GM19468 (cell line): ENCODE data around the gene COQ7.
A peak's percentile ranks its signal among the peaks of the same experiment; 100 is the strongest.

Experiments
- ATAC-seq: cut with Tn5 transposase; IDR thresholded peaks from one replicate; pipeline ENCODE4 v1.9.1; 2021; ENCODE audit warnings: mild to moderate bottlenecking, moderate library complexity, moderate number of reproducible peaks; ENCODE audit not compliant: unreplicated experiment; ENCODE audit errors: extremely low read depth

Gene COQ7

DNA sequence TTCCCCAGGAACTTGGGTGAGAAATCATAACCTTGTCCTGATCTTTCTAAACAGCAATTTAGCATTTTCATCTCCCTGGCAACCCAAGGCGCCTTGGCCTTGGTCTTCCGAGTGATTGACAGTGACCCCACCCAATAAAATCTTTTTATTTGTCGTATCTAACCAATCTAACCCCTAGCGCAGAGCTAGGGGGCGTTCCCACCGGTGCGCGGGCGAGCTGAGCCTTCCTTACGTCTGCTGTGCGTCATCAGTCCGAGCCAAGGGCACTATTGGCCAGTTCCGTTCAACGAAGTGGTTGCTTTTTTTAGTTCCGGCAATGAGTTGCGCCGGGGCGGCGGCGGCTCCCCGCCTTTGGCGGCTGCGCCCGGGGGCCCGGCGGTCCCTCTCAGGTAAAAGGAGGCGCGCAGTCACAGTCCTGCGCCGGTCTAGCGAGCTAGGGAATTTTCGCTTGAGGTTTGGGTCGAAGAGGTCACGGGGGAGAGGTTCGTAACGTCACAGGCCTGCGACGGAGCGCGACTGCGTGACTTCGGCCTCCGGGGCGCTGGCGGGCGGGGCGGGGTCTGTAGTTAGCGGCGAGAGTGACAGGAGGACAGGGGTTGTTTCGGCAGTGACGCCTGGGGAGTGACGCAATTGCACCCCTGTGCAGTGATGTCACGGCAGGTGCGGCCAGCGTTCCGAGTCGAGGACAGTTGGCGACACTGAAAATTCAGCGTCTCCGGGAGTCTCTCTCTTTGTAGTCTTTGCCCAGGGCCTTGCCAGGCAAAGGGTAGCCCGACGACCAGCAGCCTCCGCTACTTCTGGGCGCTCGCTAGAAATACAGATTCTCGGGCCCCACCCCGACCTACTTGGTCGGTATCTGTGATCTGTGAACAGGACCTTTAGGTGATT, at the start of gene COQ7:
TSS of gene COQ7 (plus strand) at position 266 of the 888 bp plus-strand sequence. CDS start at position 317, 51 bp downstream.
- ATAC-seq, result peak; percentile 85

DNA sequence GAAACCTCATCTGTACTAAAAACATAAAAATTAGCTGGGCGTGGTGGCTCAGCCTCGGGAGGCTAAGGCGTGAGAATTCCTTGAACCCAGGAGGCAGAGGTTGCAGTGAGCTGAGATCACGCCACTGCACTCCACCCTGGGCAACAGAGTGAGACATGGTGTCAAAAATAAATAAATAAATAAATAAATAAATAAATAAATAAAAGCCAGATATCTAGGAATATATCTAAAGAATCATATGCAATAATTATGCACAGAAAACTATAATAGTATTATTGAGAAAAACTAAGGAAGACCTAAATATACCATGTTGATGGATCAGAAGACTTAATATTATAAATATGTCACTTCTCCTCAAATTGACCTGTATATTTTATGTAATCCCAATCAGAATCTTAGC, 46.7 kb upstream of the COQ7 start:
- no peak for ATAC-seq

DNA sequence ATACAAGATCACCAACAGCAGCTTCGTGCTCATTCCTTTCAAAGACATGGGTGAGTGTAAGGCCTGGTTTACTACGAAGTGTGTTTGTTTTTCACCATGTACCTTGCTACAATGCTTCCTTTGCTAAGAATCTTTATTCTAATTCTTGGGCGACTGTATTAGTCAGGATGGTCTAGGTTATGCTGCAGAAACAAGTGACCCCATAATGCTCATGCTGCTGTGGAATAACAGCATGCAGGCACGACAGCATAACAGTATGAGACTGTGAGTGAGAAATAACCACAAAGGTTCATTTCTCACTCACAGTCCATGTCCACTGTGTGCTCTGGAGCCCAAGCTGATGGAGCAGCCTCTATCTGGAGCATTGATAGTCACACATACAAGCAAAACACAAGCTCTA, 45.7 kb upstream of the COQ7 start:
- no peak for ATAC-seq

DNA sequence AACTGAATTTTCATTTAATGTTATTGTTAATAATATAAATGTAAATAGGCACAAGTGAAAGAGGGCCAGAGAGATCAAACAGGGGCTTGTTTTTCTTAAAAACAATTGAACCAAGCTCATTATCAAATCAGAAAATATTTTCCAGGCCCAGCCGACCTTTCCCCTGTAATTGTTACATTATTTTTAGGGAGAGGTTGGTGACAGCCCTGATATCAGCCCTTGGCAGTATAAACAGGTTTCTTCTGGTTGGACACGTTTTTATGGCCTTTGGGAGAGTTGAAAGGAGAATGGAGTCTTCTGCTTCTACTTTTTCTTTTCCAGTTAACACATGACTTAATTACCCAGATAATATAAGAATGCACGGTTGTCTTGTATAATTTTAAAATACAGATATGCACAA, 40.0 kb upstream of the COQ7 start:
- ATAC-seq, result no peak

DNA sequence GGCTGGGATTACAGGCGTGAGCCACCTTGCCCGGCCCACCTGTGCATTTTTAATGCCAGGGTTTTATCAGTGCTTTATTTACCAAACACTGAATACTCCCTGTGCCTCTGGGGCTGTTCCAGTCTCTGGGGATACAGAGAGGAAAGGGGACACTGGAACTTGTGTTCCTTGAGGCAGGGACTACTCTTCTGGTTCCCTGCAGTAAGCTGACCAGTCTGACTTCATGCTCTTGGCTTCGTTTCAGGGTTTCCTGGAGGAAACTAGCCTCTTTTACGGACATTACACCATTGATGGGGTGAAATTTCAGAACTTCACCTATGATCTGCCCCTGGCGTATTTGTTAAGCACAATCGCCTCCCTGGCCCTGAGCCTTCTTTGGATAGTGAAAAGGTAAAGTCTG, 37.4 kb upstream of the COQ7 start:
- no peak for ATAC-seq

DNA sequence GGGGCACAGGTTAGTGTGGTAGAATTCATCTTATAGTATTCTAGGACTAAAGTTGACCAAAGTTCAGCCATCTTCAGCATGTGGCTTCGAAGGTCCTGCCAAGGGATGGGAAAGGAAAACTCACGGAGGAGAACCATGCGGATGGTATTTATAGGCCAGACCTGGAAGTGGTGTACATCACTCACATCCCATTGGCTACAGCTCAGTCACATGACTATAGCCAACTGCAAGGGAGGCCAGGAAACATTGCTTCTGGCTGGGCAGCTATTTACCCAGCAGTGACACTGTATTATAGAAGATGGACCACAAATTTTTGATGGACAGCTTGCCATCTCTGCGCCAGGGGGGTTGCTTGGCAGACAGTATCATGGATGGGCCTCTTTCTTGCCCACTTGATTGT, 35.7 kb upstream of the COQ7 start:
- ATAC-seq, result no peak

DNA sequence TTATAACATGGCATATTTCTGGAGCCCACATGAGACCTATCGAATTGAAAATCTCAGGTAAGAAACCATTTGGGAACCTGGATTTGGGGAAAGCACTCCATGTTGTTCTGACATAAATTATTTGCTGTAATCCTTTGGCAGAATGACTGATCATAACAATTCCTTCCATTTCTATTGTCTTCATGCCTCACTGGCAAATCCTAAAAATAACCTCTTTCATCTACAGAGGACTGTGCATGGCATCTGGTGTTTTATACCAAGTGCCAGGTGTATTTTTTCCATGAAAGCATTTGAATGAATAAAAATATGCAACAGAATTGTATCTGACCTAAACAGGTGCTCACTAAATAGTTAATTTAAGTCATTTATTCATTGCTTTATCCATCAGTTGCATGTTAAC, 33.7 kb upstream of the COQ7 start:
- no peak for ATAC-seq

DNA sequence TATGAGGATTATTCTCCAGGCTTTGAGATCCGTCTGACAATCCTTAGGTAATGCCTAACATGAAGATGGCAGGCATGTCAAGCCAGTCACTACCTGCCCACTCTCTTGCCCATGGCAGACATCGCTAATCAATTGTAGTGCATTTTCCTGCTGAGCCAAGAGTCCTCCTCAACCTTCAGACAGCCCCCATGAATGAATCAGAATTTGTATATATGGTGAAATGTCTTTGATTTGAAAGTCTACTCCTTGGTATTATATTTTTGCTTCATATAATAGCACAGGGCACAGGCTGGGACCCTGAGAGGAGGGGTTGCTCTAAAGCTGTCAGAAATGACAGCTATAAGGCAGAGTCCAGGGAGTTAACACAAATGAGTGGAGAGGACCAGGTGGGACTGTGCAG, 27.0 kb upstream of the COQ7 start:
- ATAC-seq, result no peak

DNA sequence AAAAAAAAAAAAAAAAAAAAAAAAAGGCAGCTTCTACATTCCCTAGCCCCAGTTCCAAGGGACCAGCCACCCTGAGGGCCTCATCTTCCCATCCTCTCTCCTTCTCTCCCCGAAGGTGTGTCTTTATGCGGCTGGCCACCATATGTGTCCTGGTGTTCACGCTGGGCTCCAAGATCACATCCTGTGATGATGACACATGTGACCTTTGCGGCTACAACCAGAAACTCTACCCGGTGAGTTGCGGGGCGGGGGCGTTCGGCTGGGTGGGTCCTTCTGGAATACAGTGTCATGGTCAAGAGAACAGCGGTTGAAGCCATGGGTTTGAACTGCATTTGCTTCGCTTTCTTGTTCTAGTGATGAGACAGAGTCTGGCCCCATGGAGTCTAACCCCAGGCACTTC, 22.6 kb upstream of the COQ7 start:
- no peak for ATAC-seq

DNA sequence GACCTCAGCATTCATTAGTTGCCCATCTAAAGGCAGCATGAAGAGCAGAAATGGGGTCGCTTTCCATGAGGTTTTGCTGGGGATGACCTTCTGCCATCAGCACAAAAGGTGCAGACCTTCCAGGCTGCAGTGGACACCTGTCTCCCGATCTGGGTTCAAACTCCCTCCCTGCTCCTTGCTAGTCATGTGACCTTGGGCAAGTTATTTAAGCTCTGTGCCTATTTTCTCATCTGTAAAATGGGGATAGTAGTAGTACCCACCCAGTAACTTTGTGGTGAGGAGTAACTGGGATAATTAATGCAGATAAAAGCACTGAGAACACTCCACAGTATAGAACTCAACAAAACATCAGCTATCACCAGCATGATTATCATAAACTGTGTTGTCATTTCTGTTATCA, 21.4 kb upstream of the COQ7 start:
- ATAC-seq, result no peak

DNA sequence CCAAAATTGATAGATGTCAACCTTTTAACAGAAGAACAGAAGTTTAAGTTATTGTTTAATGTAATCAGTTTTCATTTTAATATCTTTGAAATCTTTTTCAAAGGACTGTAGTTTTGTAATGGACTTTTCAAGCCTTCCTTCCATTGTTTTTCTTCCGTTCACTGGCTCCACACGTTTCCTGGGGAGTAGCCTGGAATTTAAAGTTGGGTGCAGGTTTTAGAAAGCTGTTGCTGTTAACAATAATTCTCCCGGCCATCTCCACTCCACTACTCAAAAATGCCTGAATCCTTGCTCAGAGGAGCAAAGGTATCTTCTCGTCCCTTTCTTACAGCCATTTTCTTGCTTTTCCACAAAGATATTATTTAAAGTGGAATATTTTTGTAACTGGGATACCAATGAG, 4.7 kb upstream of the COQ7 start:
- ATAC-seq, result no peak

DNA sequence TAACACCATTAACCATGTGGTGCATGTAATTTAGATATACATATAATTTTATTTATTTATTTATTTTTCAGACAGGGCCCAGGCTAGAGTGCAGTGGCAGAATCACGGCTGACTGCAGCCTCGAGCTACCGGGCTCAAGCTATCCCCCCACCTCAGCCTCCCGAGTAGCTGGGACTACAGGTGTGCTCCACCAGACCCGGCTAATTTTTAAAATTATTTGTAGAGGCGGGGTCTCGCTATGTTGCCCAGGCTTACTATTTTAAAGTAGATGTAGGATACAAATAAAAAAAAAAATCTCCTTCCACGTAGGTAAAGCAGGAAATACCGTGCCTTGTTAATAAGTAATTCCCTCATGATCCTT, 446 bp upstream of the COQ7 start:
- ATAC-seq, result no peak

DNA sequence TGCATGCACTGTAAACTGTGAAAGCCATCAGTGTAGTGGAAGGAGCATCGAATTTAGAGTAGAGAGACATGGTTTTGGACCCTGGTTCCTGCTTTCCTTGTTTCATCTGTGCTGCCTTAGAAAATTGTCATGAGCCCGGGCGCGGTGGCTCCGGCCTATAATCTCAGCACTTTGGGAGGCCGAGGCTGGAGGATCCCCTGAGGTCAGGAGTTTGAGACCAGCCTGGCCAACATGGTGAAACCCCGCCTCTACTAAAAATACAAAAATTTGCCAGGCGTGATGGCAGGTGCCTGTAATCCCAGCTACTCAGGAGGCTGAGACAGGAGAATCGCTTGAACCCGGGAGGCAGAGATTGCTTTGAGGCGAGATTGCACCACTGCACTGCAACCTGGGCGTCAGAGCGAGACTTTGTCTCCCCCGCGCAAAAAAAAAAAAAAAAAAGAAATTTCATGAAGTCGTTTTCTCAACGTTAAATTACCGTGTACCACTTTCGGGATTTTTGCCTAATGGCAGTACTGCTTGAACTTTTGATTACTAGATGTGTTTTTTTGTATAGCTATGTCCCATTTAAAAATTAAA, 912 bp downstream of the COQ7 start:
- ATAC-seq, result no peak

DNA sequence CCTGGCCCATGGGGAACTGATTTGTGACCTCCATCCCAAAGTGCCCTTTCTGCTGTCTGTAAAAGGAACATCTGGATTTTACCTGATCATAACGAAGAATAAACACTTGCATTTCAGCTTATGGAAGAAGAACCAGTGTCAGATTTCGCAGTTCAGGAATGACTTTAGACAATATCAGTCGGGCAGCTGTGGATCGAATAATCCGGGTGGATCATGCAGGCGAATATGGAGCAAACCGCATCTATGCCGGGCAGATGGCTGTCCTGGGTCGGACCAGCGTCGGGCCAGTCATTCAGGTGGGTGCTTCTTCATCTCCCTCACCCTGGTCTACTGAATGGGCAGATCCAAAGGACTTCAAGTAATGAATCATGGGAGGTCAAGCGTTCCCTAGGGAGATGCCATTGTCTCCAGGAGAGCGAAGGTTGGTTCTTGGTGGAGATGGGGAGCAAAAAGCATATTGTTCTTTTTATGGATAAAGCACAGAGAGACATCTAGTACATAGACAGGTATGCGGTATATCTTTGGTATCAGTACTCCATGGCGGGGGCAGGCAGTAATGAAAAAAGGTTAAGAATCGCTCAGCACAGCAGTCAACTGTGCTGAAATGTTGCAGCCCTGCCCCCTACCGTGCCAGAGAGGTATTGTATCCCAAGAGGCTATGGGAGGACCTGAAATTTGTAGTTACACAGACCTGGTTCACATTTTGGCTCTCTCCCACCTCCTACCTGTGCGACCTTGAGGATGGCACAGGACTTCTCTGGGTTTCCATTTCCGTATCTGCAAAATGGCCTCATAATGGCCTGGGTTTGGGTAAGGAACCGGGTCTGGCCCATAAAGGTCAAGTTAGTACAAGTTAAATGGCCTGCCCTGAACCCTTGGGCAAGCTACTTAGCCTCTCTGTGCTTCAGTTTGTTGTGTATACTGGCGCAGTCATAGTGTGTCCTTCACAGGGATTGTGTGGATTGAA, 4.7 kb downstream of the COQ7 start:
- no peak for ATAC-seq

DNA sequence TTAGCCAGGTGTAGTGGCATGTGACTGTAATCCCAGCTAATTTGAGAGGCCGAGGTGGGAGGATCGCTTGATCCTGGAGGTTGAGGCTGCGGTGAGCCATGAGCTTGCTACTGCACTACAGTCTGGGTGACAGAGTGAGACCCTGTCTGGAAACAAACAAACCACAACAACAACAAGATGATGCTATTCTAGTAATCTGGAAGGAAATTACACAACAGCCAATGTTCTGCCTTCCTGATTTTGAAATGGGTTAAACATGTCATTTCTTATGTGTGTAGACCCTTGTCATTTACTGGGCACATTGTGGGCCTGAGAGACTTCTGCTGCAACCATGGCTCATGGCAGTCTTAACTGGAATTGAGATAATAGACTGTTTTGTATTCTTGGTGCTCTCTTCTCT, 5.9 kb downstream of the COQ7 start:
- no peak for ATAC-seq

DNA sequence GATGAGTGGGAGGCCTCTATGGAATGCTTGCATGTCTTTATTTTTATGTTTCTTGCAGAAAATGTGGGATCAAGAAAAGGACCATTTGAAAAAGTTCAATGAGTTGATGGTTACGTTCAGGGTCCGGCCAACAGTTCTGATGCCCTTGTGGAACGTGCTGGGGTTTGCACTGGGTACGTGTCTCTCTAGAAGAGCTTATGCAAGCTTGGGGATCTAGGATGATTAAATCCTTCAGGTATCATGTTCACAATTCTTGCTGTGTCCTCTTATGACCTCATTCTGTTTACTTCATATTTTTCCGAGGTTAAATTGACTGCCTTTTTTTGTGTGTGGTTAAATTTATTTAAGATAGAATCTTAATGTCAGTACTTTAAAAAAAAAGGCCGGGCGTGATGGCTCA, 6.4 kb downstream of the COQ7 start:
- ATAC-seq, result no peak

DNA sequence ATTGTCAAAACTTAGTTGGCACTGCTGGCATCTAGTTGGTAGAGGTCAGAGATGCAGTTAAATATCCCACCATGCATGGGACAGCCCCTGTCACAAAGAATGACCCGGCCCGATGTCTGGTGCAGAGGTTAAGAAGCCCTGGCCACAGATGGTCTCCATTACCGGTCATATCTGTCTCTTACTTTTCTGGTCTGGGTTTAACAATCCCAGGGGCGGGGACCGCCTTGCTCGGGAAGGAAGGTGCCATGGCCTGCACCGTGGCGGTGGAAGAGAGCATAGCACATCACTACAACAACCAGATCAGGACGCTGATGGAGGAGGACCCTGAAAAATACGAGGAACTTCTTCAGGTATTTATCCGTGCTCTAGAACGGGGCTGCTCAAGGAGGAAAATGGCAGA, 8.1 kb downstream of the COQ7 start:
- ATAC-seq, result no peak

DNA sequence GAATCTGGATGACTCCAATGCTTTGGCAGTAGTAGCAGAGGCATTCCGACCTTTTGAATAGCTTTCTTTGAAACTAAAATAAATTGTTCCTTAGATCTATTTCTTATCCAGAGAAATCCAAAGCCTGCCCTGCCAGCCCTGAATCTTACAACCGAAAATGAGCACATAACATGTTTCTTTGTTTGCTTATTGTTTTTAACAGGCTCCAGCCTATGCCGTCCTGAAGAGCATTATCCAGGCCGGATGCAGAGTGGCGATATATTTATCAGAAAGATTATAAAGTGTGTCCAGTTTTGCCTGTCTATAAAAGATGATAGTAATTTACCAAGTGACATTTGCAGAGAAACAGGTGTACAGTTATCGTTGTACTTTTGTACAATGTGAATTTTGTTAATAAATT, 10.5 kb downstream of the COQ7 start:
- no peak for ATAC-seq

DNA sequence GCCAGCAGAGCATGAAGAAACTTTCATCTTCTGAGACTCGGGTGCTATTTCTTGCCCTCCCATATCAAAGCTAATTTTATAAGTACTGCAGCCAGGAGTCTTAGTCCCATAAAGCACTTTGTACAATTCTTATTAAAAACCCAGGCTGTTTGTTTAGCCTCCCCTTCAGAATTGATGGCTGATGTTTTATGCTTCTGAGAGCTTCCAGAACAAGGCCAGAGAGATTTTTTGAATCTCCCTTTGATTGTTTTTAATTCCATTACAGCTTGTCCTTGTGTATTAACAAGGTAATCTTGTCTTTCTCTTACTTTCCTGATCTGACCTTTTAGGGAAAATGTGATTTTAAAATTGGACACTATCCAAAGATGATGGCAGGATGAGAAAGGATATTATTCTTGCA, 16.3 kb downstream of the COQ7 start:
- no peak for ATAC-seq

DNA sequence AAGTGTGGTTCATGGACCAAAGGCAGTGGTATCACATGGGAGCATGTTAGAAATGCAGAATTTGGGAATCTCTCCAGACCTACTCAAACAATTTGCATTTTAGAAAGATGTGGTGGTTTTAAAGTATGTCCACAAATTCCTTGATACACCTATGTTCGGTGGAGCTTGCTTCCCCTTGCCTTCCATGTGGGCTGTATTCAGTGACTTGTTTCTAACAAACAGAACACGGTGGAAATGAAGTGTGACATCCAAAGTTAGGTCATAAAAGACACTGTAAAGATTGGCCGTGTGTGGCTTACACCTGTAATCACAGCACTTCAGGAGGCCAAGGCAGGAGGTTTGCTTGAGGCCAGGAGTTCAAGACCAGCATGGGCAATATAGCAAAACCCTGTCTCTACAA, 16.7 kb downstream of the COQ7 start:
- no peak for ATAC-seq

DNA sequence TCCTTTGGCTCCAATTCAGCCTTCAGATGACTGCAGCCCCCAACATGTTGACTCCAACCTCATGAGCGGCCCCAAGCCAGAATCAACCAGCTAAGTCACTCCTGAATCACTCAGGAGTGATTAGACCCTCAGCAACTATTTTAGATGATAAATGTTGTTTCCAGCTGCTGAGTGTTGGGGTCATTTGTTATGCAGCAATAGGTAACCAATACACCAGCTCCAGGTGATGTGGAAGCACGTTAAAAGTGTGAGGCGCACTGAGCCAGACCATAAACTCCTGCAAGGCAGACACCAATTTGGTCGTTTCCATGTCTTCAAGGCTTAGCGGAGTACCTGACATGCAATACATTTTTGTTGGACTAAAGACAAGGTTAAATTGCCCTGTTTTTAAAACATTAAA, 17.5 kb downstream of the COQ7 start:
- ATAC-seq, result no peak
